HG03175 (cell line): ENCODE measurements around the gene PDE4C.
"Not testable (repeated sequence)": the region's sequence is repeated elsewhere in the genome, so short reads cannot be mapped to it uniquely, and the experiment has no call there.

ENCODE experiments used
- ATAC-seq: cut with Tn5 transposase; IDR thresholded peaks from one replicate; pipeline ENCODE4 v1.9.1; 2021; ENCODE audit warnings: mild to moderate bottlenecking, moderate library complexity; ENCODE audit not compliant: unreplicated experiment

Gene PDE4C

DNA sequence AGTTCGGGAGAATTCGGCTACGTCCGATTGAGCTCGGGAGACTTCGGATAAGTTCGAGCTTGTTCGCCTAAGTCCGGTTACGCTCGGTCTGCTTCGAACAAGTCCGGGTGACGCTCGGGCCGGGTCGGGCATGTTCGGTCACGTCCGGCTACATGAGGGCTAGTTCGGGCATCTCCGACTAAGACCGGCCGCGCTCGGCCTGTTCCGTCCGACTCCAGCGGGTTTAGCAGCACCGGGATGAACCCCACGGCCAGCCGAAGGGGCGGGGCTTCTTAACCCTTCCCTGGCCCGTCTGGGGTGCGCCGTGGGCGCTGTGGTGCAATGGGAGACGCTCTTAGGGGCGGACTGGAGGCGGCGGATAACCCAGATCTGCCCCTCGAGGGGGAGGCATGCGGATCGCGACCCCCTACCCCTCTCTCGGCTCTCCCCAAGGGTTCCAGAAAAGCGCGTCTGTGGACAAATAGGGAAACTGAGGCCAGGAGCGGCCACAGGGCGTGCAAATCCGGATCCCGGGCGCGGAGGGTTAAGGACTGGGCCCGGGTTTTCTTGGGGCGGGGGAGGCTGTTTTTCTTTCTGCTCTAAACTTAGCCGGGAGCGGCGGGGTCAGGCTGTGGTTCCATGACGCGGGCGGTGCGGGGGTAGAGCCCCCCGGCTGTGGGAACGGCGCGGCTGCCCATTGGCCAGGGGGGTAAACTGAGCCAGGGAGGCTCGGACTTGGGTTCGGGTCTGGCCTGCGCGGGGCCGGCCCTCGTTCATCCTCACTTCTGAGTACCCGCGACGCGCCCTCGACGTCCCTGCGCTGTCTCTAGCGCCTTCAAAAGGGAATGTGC, 1.5 kb downstream of the PDE4C start:
- ATAC-seq = peak; percentile 93

DNA sequence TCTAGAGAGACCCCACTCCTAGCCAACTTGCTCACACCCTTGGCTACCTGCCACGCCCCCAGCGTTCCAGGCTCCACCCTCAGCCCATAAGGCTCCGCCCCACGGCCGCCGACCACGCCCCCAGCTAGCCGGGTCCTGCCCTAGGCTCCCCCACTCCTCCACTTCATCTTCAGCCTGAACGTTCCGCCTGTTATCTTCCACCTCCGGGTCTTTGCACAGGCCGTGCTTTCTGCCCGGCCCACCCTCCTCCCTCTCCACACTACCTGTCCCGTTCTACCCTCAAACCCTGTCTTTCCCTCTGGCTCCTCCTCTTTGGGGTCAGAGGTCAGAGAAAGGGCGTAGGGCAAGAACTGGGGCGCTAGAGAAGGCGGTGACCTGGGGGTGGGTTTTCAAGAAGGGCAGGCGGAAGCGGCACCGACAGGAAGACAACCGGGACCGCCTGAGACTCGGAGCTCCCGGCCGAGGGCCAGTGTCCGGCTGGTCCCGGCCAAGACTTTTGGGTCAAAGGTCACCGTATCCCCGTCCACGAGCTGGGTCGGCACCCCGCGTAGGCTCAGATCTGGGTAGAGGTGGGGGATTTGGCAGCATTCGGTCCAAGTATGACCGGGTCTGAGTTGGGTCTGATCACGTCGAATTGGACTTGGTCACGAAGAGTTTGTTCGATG, 2.2 kb downstream of the PDE4C start:
- no peak for ATAC-seq

DNA sequence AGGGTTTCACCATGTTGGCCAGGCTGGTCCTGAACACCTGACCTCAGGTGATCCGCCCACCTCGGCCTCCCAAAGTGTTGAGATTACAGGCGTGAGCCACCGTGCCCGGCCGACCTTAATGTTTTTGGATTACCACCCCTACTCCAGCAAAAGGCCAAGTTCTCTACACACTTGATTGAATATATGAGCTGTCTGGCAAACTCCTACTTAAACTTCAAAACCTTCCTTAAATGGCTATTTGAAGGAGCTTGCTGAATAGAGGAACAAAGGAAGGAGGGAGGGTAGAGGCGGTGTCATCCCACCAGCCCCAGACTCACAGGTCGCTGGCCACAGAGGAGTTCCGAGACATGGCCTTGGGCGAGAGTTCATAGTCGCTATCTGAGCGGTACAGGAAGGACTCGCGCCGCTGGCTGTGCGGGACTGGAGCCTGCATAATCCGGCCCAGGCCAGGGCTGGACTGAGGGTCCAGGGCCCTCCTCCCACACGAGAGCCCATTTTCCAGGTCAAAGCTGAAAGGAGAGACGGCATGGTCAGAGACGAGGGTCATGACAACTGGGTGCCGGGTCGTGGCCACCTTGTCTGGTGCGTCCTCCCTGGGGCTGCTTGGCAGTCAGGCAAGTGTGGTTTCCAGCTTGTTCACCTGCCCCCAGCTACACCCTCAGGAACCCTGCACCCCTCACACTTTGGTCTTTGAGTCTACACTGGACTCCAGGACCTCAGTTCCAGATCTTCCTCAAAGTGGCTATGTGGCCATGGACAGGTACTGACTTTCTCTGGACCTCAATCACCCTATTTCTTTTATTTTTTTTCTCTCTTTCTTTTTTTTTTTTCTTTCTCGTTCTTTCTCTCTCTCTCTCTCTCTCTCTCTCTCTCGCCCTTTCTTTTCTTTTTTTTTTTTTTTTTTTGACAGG, 4.2 kb downstream of the PDE4C start:
- no peak for ATAC-seq

DNA sequence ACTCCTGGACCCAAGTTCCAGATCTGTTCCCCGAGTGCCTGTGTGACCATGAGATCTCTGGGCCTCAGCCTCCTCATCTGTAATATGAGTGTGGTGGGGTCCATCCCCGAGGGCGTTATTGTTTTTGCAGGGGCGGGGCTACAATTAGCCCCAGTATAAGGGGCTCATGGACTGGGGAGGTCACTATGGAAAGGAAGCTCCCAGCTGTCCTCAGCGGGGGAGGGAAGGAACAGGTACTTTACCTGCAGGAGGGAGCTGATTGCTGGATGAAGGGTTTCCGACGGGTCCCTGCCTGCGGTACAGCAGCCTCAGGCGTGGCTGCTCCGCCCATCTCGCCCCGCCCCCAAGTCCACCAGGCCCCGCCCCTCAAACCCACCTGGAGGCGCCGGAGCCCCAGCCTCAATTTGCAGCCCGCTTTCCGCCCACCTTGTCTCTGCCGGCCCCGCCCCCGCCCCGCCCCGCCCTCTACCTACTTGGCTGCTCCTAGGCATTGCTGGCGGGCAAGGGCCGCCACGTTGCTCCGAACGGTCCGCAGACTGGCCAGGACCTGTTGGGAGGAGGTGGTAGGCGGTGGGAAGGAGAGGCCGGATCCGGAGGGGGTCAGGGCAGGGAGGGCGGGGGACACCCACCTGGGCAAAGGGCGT, 5.5 kb downstream of the PDE4C start:
- no peak for ATAC-seq

DNA sequence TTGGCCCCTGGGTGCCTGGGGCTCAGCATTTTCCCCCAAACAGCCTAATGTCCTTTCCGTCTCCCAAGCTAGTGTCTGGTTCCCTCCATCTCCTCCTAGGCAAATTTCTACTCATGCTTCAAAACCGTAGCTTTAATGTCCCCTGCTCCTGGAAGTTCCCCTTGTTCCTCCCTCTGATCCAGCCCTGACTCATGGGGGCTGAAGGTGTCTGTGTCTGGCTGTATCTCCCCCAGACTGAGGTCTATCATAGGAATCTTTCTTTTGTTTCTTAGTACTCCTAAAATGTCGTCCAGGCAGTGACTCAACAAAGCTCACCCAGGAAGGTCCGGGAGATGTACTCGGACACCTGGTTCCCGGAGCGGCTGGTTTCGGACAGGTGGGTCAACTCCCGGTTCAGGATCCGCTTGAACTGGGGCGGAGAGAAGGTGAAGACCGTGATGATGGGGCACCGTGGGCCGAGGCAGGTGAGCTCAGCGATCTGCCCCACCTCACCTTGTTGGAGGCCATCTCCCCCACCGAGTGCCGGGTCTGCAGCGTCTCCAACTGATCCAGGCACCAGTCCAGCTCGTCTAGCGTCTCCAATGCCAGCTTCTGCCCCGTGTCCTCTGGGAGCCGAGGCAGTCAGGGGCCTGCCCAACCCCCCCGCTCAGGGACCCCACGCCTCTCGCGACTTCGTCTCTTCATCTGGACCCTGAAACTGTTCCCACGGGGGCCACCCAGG, 6.2 kb downstream of the PDE4C start:
- no peak for ATAC-seq

DNA sequence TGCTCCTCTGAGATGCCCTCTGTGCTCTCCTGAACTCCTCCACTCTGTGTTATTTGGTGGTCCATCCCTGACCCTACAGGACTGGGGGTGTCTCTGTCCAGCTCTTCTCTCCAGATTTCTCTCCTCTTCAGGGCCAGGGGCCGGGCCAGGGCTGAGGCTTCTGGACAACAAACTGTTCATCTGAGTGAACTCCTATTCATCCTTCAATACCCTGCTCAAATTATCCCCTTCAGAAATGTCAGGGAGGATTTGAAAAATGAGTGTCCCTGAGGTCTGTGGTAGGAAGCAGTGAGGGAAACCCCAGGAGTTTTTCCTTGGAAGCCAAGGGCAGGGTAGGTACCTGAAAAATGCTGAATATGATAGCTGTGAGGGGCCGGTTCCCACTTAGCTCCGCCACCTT, 7.6 kb downstream of the PDE4C start:
- no peak for ATAC-seq

DNA sequence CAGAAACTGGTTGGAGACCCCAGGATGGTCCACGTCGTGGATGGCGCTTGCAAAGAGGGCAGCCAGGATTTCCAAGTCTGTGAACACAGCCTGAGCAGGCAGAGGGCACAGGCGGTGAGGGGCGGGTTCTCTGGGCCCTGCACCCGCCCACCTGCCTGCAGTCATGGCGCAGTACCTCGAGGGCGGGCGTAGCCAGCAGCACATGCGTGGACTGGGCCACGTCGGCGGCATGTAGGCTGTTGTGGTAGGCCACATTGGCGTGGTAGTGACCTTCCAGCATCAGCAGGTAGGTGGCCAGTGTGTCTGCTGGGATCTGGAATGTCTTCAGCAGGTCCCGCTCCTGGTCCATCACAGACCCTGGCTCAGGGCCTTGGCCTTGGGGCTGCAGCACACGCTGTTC, 8.1 kb downstream of the PDE4C start:
- no peak for ATAC-seq

DNA sequence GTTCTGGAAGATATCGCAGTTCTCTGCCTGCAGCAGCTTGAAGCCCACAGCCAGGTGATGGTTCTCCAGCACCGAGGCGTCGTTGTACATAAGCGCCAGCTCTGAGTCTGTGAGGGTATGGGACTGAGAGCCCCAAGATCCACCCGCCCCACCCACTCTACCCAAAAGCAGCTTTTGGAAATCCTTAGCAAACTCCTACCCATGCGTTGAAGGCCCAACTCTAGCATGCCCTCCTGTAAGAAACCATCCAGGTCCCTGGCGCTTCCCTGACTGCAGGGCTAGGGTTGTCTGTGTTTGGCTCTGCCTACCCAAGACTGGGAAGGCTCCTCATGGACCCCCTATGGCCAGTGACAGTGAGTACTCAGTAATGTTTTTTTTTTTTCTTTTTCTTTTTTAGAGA, 9.4 kb downstream of the PDE4C start:
- ATAC-seq = no peak

DNA sequence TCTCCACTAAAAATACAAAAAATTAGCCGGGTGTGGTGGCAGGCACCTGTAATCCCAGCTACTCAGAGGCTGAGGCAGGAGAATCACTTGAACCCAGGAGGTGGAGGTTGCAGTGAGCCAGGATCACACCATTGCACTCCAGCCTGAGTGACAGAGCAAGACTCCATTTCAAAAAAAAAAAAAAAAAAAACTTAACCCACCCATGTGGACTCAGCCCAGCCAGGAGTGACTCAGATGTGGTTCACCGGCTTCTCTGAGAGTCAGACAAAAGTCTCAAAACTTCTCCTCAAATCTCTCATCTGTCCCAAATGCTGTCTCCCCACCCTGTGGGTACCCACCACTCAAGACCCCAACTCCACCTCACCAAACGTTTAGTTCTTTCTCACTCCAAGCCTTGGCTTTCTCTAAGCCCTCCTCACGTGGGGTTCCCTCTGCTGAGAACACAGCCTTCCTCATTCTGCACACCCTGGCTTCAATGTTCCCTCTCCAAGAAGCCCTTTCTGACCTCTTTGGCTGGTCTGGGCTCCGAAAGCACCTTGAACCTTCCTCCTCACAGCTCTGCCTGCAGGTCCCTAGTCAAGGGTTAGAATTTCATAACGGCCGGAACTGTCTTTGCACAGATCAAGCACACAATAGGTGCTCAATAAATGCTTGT, 11.3 kb downstream of the PDE4C start:
- no peak for ATAC-seq

DNA sequence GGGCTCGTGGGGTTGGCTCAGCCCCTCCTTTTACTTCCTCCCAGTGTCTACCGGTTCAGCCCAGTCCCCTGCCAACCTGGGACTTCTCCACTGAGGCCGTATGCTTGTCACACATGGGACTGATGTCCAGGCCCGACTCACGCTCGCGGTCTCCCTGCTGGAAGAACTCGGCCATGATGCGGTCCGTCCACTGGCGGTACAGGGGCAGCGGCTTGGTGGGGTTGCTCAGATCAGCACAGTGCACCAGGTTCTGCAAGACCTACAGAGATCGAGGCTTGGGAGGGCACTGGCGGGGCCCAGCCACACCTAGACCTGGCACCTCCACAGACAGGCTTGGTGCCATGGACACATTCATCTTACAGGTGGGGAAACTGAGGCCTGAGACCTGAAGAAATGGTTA, 14.6 kb downstream of the PDE4C start:
- ATAC-seq = no peak

DNA sequence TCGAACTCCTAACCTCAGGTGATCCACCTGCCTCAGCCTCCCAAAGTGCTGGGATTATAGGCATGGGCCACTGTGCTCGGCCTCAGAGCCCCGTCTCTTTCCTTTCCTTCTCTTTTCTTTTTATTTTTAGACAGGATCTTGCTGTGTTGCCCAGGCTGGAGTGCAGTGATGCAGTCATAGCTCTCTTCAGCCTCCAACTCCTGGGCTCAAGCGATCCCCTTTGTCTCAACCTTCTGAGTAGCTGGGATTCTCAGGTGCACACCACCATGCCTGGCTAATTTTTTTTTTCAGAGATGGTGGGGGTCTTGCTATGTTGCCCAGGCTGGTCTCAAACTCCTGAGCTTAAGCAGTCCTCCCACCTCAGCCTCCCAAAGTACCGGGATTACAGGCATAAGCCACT, 16.3 kb downstream of the PDE4C start:
- ATAC-seq = not testable (repeated sequence)

DNA sequence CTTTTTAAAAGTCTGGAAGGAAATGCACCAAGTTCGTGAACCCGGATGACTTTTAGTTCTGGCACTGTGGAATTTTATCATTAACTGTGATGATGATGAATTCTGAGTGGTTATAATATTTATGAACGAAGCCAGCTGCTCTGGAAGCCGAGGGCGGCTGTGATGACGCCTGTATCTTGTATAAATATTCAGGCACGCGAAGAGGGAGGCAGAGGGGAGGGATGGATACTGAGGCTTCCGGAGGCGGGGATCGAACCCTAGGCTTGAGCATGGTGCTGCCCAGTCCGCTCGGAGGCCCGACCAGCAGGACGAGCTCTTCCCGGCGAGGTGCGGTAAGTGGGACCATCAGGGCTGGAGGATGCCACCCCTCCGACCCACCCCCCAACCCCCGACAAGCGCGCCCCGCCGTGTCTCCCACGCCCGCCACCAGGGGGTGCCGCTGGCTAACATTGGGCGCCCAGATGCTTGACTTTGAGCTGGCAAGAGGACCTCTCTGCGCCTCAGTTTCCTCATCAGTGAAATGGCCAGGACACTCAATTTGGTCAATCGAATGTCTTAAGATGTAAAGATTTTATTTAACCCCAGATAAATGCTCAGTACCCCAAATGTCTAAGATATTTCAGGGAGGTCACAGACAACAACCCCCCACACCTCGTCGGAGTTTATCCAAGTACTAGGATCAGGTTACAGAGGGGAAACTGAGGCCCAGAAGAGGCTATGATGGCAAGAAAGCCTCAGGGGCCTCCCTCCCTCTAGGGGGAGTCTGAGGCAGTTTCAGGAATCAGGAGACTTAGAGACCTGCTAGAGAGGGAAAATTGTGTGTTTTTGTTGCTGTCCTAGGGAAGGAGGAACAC, 17.9 kb downstream of the PDE4C start:
- ATAC-seq = no peak

DNA sequence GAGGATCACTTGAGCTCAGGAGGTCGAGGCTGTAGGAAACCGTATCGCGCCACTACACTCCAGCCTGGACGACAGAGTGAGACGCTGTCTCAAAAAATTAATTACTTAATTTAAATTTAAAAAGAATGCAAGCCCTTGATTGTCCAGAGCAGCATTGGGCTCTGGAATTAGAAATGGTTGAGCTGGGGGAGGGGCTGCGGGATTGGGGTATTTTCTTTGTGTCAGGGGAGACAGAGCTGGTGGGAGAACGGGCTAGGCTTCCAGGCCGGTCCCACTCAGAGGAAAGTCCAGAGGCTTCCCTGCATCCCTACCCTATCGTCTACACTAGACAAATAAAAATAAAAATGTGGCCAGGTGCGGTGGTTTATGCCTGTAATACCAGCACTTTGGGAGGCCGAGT, 20.2 kb downstream of the PDE4C start:
- ATAC-seq = no peak

DNA sequence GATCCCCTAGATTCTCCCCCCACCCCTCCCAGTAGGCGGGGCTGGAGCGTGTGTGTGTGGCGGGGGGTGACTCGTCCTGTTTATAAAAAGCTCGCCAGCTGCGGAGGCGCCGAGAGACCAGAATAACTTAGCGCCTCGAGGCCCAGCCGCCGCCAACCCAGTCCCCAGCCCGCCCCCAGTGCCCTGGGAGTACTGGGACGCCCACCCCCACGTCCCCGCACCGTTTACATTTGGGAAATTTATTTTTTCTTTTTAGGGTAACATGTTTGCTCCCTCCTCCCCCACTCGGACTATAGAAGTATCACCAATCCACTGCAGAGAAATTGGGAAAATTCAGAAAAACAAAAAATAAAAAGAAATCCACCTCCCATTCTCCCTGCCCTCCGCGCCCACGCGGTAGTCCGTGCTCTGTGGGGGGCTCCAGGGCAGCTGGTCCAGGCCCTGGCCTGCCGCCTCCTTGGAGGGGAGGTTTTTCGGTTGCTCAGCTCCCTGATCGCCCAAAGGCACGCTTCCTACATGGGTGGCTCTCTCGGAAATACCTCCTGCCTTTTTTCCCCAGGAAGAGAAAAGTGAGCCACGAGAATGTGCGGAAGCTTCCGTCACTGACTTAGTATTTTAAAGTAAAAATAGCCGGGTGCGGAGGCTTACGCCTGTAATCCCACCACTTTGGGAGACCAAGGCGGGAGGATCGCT, 20.9 kb downstream of the PDE4C start:
- ATAC-seq = no peak

DNA sequence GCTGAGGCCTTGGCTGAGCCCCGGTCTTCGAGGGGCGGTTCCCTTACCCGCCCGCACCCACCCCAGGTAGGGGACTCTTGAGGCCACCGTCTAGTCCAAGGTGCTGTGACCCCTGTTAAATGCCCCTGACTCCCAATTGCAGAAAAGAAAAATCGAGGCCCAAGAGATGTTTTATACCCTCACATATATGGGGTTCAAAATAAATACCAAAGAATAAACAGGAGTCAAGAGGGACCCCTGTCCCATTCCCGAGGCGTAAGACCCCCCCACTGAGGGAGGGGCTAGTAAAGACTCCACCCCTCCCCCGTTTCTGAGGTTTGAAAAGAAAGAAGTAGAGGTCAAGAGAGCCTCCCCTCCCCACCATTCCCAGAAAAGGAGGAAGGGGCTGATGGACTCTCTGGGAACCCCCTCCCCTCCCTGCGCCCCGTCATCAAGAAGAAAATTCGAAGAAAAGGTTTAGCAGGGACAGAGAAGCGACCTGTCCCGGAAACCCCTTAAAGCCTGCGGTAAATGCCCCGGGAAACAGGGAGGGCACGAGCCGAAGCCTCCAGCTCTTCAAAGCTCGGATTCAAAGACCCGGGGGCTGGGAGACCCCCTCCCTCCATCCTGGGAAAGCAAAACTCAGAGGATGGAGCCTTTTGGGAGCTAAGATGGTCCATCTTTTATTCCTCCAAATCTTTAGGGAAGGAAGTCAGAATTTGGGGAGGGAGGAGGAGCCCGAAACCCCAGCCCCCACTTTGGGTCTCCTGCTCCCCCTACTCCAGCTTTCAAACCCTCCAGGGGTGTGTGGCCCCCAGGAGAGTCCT, 21.6 kb downstream of the PDE4C start:
- ATAC-seq = peak; percentile 6

DNA sequence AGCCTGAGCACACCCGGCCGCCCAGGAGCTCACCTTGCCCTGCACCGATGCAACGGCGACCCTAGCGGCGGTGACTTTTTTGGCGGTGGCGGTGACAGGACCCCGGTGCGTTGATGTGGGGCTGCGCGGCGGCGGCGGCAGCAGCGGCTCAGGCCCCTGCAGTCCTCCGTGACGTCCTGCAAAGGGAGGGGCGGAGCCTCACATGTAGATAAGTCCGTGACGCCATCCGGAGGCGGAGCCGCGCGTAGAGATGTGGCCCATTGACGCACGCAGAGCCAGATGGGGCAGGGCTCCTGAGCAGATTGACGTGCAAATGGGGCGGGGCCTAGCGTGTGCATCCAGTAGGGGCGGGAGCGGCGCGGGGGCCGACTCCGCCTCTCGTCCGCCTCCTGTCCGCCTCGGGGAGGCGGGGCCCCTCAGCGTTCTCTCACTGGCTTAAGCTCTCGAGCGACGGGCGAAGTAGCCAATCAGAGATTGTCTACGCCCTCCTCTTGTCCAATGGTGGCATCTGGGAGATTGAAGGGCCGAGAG, 22.3 kb downstream of the PDE4C start, which contains the start of gene RAB3A:
RAB3A (minus strand) TSS at position 180 of the 531 bp plus-strand sequence. CDS start 1,302 bp downstream, outside the sequence.
- peak; percentile 90 for ATAC-seq

DNA sequence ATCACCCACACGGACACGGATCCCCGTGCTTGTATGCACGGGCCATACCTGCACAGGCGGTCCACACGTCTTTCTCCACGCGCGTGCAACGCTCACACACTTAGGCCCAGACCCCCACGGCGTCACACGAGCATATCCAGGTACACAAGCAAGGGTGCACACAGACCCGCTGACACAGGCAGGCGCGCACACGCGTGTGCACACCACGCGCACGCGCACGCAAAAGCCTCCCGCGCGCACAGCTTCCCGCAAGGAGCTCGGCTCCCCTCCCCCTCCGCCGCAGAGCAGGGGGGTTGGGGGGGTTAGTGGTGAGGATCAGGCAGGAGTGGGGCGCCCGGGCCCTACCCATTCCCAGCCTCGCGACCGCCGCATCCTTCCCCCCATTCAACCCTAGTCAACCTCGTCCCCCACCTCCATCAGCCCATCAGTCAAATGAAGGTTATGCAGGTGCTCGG, 22.8 kb downstream of the PDE4C start:
- ATAC-seq = peak; percentile 6
